Gastroesophageal sphincter (tissue), 4 donors: ENCODE data around the gene CACNA1A. TPM values are rescaled to one million over a fixed set of nuclear protein-coding genes. Genes with fewer than 3 reads are reported as not detected.

Experiments
- ATAC-seq: fragments of 150-250 bp; one replicate; pipeline ENCODE4 v1.9.1; 2016; ENCODE audit warnings: mild to moderate bottlenecking, moderate library complexity
- H3K27ac ChIP-seq, 4 donors: fragments of 200-600 bp; sonication (generic) in 3 of 4; 1 replicate in 3 of 4; 2 replicates in 1 of 4; pipeline ENCODE4 v1.5.1; 2016 to 2019
- H3K27me3 ChIP-seq: fragments of 200-600 bp; sonication (generic); one replicate; pipeline ENCODE4 v1.5.1; 2019
- H3K36me3 ChIP-seq, 2 donors: fragments of 200-600 bp; sonication (generic); one replicate each; pipeline ENCODE4 v1.5.1; 2019; ENCODE audit warnings: control low read depth in 1 of 2
- H3K4me1 ChIP-seq, 3 donors: fragments of 200-600 bp; sonication (generic); 1 replicate in 2 of 3; 2 replicates in 1 of 3; pipeline ENCODE4 v1.5.1; 2016 to 2019; ENCODE audit warnings: control low read depth in 2 of 3
- H3K4me3 ChIP-seq, 2 donors: fragments of 200-600 bp; sonication (generic); one replicate each; pipeline ENCODE4 v1.5.1; 2019; ENCODE audit warnings: mild to moderate bottlenecking in 1 of 2, moderate library complexity in 1 of 2
- H3K9me3 ChIP-seq, 3 donors: fragments of 200-600 bp; sonication (generic); one replicate each; pipeline ENCODE4 v1.5.1; 2017 to 2019; ENCODE audit warnings: control low read depth in 2 of 3
- EP300 ChIP-seq: sonication (generic); formaldehyde crosslinking; IDR thresholded peaks from one replicate; pipeline ENCODE4 v1.6.1; 2017; ENCODE audit warnings: antibody characterized with exemption, mild to moderate bottlenecking
- POLR2A ChIP-seq, 2 donors: fragments of 450-650 bp; IDR thresholded peaks; one replicate each; pipeline ENCODE4 v1.6.1; 2017; ENCODE audit warnings: antibody characterized with exemption in 2 of 2, mild to moderate bottlenecking in 2 of 2, moderate library complexity in 1 of 2
- POLR2AphosphoS5 ChIP-seq: sonication (generic); formaldehyde crosslinking; IDR thresholded peaks from one replicate; pipeline ENCODE4 v1.6.1; 2017; ENCODE audit warnings: antibody characterized with exemption
- WGBS, 2 donors: methylation state at CpG; one replicate each; pipeline ENCODE4 v1.1.5; 2018; ENCODE audit warnings: low coverage in 1 of 2; 5-methylcytosine and 5-hydroxymethylcytosine counted together
- total RNA-seq, 4 donors: library from RNA; depleted of rRNA; stranded (reverse); fragments of >200 nt; gene quantifications; one replicate each; pipeline ENCODE4 v1.1.0, GENCODE V29; 2016
- TF ChIP-seq, protein P1 (sequence below), 4 experiments: fragments of 200-600 bp in 2 of 4; fragments of 450-650 bp in 2 of 4; sonication (generic) in 1 of 4; IDR thresholded peaks; one replicate each; pipeline ENCODE4 v1.5.1; 2017 to 2019; ENCODE audit warnings: antibody characterized with exemption in 4 of 4, mild to moderate bottlenecking in 2 of 4, moderate library complexity in 2 of 4

Gene CACNA1A
- total RNA-seq, 4 donors from 2014 or later = 0.54 to 1.3 (median 0.93) TPM; not detected in 1

DNA sequence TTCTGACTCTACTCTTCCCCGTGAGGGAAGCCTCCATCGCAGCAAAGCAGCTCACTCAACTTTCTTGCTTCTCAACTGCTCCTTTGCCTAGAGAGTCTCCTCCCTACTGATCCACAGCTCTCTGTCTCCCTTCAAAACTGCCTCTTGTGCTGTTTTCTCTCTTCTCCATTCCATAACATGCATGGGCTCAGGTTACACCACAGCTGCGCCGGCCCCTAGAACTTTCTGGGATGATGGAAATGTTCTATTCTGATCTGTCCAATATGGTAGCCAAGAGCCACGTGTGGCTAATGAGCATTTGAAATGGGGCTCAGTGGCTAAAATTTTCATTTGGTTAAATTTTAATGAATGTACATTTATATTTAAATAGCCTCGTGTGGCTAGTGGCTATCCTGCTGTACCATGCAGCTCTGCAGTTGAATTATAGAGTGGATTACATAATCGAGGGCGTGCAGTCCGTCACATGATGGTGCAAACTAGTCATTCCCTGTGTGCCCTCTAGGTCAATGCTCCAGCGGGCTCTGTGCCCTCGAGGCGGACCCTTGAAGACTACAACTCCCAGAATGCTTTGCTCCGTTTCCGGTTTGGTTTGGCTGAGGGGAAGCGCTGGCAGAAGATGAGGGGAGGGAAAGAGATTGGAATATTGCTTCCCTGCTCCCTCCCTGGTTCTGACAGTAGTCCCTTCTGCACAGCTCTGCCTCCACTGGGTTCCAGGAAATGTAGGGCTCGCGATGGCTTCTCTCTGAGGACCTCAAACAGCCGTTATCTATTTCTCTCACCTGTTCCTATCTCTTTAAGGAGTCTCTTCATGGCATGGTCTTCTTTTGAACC is 109.8 kb downstream of the CACNA1A start:
- H3K36me3 ChIP-seq = no peaks in the 10 kb centered on the region
- TF ChIP-seq POLR2A (IDR thresholded peaks at IDR 0.05) = no peak
- TF ChIP-seq, protein P1, sequence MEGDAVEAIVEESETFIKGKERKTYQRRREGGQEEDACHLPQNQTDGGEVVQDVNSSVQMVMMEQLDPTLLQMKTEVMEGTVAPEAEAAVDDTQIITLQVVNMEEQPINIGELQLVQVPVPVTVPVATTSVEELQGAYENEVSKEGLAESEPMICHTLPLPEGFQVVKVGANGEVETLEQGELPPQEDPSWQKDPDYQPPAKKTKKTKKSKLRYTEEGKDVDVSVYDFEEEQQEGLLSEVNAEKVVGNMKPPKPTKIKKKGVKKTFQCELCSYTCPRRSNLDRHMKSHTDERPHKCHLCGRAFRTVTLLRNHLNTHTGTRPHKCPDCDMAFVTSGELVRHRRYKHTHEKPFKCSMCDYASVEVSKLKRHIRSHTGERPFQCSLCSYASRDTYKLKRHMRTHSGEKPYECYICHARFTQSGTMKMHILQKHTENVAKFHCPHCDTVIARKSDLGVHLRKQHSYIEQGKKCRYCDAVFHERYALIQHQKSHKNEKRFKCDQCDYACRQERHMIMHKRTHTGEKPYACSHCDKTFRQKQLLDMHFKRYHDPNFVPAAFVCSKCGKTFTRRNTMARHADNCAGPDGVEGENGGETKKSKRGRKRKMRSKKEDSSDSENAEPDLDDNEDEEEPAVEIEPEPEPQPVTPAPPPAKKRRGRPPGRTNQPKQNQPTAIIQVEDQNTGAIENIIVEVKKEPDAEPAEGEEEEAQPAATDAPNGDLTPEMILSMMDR (IDR thresholded peaks at IDR 0.05) = no peak
- no peak for TF ChIP-seq POLR2AphosphoS5
- no peak for TF ChIP-seq EP300
- no peak overlapping the region for H3K4me3 ChIP-seq
- H3K27me3 ChIP-seq = peaks cover 84% of the 10 kb centered on the region
- WGBS, 2 donors = 26 to 30% methylated on average over 13 to 15 of the region's 18 CpGs
- ATAC-seq = peak; percentile 58
- no peak overlapping the region for H3K27ac ChIP-seq
- H3K9me3 ChIP-seq = peaks cover 0 to 22% (median 0%) of the 10 kb centered on the region in 3 donors
- H3K4me1 ChIP-seq = no peaks in the 10 kb centered on the region

DNA sequence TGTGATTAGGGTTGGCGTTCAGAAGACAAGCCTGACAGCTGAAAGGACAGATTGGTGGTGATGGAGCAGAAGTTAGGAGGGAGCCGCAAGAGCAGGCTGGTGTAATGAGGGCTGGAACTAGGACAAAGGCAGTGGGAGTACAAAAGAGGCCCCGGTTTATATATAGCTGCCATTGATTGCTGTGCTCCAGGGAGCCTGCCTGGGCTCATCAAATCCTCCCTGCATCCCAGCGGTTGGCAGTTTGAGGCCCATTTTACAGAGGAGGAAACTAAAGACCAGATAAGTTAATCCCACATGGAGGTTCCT is 123.7 kb downstream of the CACNA1A start:
- Histone ChIP-seq H3K27me3 (peaks cover 15% of the 10 kb centered on the region), H3K4me1 (no peaks in the 10 kb centered on the region), H3K4me3 (no peak overlapping the region), H3K36me3 (no peaks in the 10 kb centered on the region), H3K27ac (no peak overlapping the region), H3K9me3 (peaks cover 0 to 16% (median 0%) of the 10 kb centered on the region in 3 donors)
- 82% methylated on average over 4 of the region's 4 CpGs; no CpG with 5 or more reads in 1 of the 2 donors for WGBS, 2 donors
- ATAC-seq = no peak
- TF ChIP-seq POLR2AphosphoS5 = no peak
- TF ChIP-seq POLR2A (IDR thresholded peaks at IDR 0.05) = no peak
- TF ChIP-seq, protein P1 (IDR thresholded peaks at IDR 0.05) = no peak

DNA sequence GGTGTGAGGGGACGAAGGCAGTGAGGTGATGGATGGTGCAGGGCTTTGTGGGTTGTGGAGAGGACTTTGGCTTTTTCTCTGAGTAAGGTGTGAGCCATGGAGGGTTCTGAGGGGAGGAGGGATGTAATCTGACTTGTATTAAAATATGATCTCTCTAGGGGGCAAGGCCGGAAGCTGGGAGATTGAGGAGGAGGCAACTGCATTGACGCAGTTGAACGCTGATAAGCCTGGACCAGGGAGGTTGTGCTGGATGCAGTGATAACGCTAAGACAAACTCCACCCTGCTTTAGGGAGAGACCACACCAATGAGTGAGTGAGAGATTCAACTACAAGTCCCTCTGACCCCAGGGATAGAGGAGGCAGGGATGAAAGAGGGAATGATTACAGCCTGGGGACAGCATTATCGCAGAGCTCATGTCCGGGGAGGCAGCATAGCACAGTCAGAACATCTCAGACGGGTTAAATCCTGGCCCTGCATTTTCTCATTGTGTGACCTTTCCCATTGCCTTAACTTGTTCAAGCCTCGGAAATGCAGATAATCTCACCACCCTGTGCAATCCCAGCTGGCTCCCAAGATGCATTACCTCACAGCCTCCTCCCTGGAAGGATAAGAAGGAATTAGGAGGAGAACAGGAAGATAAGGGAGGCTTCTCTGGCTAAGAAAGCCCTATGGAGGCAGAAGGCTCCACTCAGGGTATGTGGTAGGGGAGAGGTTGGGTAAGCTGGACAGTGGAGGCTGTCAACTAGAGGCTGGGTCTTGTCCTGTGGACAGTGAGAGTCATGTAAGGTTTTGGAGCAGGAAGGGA is 124.2 kb downstream of the CACNA1A start:
- ATAC-seq = no peak
- no peak for TF ChIP-seq EP300
- TF ChIP-seq POLR2A (IDR thresholded peaks at IDR 0.05) = no peak
- TF ChIP-seq, protein P1 (IDR thresholded peaks at IDR 0.05) = no peak
- TF ChIP-seq POLR2AphosphoS5 = no peak
- no peaks in the 10 kb centered on the region for H3K36me3 ChIP-seq
- no peak overlapping the region for H3K4me3 ChIP-seq
- peaks cover 15% of the 10 kb centered on the region for H3K27me3 ChIP-seq
- WGBS, 2 donors = 50 to 67% methylated on average over 8 to 9 of the region's 9 CpGs
- peaks cover 0 to 16% (median 0%) of the 10 kb centered on the region in 3 donors for H3K9me3 ChIP-seq
- no peak overlapping the region for H3K27ac ChIP-seq
- no peaks in the 10 kb centered on the region for H3K4me1 ChIP-seq

GRCh38 chr19:13376537-13376936 is 129.7 kb downstream of the CACNA1A start:
- ATAC-seq = no peak
- H3K27ac ChIP-seq = no peak overlapping the region
- H3K27me3 ChIP-seq = peaks cover 16% of the 10 kb centered on the region
- no peaks in the 10 kb centered on the region for H3K36me3 ChIP-seq
- H3K4me3 ChIP-seq = no peak overlapping the region
- TF ChIP-seq POLR2A (IDR thresholded peaks at IDR 0.05) (no peak), EP300 (no peak), POLR2AphosphoS5 (no peak)
- TF ChIP-seq, protein P1 (IDR thresholded peaks at IDR 0.05) = no peak
- peaks cover 0 to 44% (median 0%) of the 10 kb centered on the region in 3 donors for H3K9me3 ChIP-seq
- H3K4me1 ChIP-seq = no peaks in the 10 kb centered on the region
